Neural progenitor cell (in vitro differentiated cells): ENCODE results near the gene TIMP2.

Experiments used
- EZH2 ChIP-seq: fragments of 200-600 bp; sonication (generic); IDR thresholded peaks from 2 replicates; pipeline ENCODE4 v1.6.1; 2017; ENCODE audit warnings: antibody characterized with exemption, mild to moderate bottlenecking, moderate library complexity
- TF ChIP-seq, protein P1 (sequence below): fragments of 200-600 bp; sonication (generic); IDR thresholded peaks from 2 replicates; pipeline ENCODE4 v1.5.1; 2017; ENCODE audit warnings: antibody characterized with exemption, mild to moderate bottlenecking

DNA sequence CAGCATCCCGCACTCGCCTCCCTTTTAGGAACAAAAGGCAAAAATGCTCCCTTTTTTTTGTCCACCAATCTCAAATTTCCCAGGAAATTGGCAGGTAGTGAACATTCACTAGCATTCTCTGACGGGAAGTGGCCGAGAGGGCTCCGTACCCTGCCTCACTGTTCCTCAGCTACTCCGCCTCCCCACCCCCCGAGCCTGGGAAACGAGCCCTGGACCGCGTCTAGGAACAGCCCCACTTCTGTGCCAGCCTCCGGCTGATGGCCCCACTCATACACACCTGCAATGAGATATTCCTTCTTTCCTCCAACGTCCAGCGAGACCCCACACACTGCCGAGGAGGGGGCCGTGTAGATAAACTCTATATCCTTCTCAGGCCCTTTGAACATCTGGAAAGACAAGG is 54.6 kb downstream of the TIMP2 start:
- TF ChIP-seq, protein P1, sequence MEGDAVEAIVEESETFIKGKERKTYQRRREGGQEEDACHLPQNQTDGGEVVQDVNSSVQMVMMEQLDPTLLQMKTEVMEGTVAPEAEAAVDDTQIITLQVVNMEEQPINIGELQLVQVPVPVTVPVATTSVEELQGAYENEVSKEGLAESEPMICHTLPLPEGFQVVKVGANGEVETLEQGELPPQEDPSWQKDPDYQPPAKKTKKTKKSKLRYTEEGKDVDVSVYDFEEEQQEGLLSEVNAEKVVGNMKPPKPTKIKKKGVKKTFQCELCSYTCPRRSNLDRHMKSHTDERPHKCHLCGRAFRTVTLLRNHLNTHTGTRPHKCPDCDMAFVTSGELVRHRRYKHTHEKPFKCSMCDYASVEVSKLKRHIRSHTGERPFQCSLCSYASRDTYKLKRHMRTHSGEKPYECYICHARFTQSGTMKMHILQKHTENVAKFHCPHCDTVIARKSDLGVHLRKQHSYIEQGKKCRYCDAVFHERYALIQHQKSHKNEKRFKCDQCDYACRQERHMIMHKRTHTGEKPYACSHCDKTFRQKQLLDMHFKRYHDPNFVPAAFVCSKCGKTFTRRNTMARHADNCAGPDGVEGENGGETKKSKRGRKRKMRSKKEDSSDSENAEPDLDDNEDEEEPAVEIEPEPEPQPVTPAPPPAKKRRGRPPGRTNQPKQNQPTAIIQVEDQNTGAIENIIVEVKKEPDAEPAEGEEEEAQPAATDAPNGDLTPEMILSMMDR = no peak
- TF ChIP-seq EZH2 = no peak
